HL-60 (cell line): ENCODE results near the gene FGF16.

Experiments used
- POLR2AphosphoS5 ChIP-seq: IDR thresholded peaks from 2 replicates; pipeline ENCODE4 v1.6.1; 2012; ENCODE audit warnings: low read depth
- REST ChIP-seq: IDR thresholded peaks from 2 replicates; pipeline ENCODE4 v1.6.1; 2012; ENCODE audit warnings: low read depth; ENCODE audit not compliant: insufficient replicate concordance
- SPI1 ChIP-seq: IDR thresholded peaks from 2 replicates; pipeline ENCODE4 v1.6.1; 2012; ENCODE audit warnings: low read depth, mild to moderate bottlenecking, borderline replicate concordance
- TF ChIP-seq, protein P1 (sequence below): IDR thresholded peaks from one replicate; pipeline ENCODE4 v1.5.1; 2011; ENCODE audit warnings: low read length, control low read depth, inconsistent platforms; ENCODE audit not compliant: insufficient read depth

DNA sequence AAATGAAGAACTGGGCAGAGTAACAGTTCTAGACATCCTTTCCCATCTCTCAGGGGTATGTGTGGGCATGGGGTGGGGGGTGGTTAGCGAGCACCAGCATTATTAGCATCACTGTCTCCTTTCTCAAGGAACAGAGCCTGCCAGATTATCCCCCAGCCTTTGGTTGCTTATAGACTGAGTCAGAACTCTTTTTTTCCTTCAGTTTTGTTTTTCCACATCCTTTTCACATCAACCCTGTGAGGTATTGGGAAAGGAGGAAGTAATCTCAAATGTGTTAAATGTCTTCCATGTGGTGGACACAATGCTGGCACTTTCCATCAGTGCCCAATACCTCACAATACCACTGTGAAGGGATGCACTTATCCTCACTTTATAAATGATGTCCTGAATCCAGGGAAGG, 3.1 kb upstream of the FGF16 start:
- TF ChIP-seq, protein P1, sequence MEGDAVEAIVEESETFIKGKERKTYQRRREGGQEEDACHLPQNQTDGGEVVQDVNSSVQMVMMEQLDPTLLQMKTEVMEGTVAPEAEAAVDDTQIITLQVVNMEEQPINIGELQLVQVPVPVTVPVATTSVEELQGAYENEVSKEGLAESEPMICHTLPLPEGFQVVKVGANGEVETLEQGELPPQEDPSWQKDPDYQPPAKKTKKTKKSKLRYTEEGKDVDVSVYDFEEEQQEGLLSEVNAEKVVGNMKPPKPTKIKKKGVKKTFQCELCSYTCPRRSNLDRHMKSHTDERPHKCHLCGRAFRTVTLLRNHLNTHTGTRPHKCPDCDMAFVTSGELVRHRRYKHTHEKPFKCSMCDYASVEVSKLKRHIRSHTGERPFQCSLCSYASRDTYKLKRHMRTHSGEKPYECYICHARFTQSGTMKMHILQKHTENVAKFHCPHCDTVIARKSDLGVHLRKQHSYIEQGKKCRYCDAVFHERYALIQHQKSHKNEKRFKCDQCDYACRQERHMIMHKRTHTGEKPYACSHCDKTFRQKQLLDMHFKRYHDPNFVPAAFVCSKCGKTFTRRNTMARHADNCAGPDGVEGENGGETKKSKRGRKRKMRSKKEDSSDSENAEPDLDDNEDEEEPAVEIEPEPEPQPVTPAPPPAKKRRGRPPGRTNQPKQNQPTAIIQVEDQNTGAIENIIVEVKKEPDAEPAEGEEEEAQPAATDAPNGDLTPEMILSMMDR: no peak
- TF ChIP-seq POLR2AphosphoS5 (no peak), SPI1 (no peak), REST (no peak)
